Gastrocnemius medialis (tissue), 4 donors: Measurements from ENCODE around the gene HUS1B.

Experiments used
- POLR2A ChIP-seq, 2 donors: fragments of 450-650 bp; IDR thresholded peaks; one replicate each; pipeline ENCODE4 v1.6.1; 2017; ENCODE audit warnings: antibody characterized with exemption in 2 of 2, mild to moderate bottlenecking in 2 of 2, moderate library complexity in 2 of 2
- TF ChIP-seq, protein P1 (sequence below), 5 experiments: fragments of 450-650 bp in 3 of 5; fragments of 200-600 bp in 2 of 5; sonication (generic) in 2 of 5; IDR thresholded peaks in 4 of 5; conservative IDR thresholded peaks in 1 of 5; 1 replicate in 4 of 5; 2 replicates in 1 of 5; pipeline ENCODE4 v1.5.1; 2016 to 2019; ENCODE audit warnings: antibody characterized with exemption in 5 of 5, mild to moderate bottlenecking in 3 of 5, moderate library complexity in 3 of 5

DNA sequence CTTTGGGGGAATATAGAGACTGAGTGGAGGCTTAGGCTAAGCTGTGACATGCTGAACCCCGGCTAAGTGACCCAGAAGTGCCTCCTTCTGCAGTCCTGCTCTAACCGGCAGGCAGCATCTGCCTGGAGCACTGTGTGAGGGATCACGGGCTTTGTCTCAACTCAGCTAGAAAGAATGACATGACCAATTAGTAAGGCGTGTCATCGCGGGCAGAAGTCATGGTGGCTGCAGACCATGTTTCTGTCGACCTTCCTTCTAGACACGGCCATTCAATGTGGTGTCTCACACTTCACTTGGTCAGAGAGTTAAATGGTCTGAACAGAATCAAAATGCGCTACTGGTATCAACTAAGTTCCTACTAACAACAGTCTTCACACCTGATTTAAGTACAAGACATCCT lies 35.0 kb downstream of the HUS1B start:
- TF ChIP-seq, protein P1, sequence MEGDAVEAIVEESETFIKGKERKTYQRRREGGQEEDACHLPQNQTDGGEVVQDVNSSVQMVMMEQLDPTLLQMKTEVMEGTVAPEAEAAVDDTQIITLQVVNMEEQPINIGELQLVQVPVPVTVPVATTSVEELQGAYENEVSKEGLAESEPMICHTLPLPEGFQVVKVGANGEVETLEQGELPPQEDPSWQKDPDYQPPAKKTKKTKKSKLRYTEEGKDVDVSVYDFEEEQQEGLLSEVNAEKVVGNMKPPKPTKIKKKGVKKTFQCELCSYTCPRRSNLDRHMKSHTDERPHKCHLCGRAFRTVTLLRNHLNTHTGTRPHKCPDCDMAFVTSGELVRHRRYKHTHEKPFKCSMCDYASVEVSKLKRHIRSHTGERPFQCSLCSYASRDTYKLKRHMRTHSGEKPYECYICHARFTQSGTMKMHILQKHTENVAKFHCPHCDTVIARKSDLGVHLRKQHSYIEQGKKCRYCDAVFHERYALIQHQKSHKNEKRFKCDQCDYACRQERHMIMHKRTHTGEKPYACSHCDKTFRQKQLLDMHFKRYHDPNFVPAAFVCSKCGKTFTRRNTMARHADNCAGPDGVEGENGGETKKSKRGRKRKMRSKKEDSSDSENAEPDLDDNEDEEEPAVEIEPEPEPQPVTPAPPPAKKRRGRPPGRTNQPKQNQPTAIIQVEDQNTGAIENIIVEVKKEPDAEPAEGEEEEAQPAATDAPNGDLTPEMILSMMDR (IDR thresholded peaks at IDR 0.05 in 4 of 5, conservative IDR thresholded peaks at IDR 0.05 in 1 of 5), result no peak
- no peak for TF ChIP-seq POLR2A (IDR thresholded peaks at IDR 0.05)
